Iris pigment epithelial cell (primary cell): ENCODE results near the gene CCK.

Source experiments
- DNase-seq: peaks from one replicate; pipeline ENCODE4 v3.0.0-alpha.2; 2011; ENCODE audit warnings: low read depth

Gene CCK

DNA sequence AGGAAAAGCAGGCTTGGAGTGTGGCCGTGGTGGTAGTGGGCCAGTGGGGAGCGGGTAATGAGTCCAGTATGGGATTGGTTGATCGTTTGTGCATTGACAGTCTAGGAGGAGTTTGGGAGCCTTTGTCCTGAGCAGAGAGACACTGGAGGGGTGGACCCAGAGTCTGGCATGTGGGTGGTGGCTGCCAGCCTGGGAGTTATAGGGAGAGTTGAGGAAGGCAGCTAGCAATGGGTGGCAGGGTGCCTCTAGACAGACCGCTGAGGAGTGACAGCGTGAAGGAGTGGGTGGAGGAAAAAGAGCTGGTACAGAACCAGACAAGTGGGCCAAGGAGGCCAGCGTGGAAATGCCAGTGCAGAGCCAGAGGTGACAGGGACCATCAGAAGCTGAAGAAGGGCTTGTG lies 1.9 kb upstream of the CCK start:
- no peak for DNase-seq

DNA sequence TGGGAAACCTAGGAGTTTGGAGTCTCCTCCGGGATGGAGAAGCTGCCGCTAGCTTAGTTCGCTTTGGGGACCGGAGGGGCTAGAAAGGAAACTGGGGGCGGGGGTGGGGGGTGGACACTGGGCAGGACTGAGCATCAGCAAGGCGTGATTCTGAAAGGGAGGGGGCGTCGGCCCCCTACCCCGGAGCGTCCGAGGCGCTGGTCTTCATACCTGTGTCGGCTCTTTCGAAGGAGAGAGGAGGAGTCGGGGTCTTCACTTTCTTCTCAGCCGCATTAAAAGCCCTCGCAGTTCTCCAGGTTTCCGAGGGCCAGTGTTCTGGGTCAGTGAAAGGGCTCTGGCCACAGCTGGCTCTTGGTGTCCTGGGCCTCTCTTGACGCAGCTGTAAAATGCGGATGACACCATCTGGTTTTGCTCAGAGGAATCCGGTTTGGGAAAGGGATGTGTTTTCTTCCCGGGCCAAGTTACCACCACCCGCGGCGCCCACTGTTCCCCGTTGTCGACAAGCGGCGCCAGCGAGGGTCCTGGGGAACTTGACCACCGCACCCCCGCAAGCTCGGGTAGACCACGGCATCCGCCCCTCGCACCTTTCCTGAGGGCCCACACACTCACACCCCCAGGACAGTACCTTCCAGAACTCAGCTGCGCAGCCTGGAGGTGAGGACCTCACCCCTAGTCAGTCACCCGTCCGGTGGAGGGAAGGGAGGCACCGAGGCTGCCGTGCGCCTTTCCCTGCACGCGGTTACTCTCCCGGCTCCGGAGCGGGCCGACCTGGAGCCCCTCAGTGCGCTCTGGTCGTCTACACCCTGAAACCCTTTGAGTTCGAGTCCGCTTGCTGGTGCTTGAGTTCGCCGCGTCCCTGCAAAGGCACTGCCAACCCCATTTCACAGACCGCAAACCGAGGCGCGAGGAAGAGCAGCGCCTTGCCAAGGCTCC lies 660 bp downstream of the CCK start:
- DNase-seq: no peak

DNA sequence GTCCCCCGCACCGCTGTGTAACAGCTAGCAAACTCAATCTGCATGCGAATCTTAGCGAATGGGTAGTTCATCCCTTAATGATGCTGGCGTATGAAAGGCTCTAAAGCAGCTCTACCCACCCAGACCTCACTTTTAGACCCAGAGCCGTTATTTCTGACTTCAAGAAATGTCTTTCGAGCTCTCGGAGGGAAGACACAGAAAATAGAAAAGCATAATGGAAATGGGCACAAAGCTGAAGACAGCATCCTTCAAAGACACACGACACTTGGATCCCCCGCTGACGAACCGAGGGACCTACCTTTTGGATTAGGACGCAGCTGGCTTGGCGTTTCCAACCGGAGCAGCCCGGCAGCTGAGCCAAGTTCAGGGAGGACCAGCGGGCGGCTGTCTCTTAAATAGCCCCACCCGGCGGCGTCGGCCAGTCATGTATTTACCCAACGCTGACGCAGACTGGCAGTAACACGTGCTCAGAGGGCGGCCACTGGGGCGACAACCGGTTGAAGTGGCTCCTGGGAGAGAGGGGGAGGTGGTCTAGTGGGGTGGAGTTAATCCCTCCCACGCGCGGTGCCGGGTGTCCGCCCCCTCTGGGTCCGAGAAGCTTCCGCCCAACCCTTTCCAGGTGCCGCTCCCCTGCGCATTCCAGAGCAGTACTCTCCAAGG lies 1.5 kb downstream of the CCK start:
- DNase-seq: peak; percentile 16

DNA sequence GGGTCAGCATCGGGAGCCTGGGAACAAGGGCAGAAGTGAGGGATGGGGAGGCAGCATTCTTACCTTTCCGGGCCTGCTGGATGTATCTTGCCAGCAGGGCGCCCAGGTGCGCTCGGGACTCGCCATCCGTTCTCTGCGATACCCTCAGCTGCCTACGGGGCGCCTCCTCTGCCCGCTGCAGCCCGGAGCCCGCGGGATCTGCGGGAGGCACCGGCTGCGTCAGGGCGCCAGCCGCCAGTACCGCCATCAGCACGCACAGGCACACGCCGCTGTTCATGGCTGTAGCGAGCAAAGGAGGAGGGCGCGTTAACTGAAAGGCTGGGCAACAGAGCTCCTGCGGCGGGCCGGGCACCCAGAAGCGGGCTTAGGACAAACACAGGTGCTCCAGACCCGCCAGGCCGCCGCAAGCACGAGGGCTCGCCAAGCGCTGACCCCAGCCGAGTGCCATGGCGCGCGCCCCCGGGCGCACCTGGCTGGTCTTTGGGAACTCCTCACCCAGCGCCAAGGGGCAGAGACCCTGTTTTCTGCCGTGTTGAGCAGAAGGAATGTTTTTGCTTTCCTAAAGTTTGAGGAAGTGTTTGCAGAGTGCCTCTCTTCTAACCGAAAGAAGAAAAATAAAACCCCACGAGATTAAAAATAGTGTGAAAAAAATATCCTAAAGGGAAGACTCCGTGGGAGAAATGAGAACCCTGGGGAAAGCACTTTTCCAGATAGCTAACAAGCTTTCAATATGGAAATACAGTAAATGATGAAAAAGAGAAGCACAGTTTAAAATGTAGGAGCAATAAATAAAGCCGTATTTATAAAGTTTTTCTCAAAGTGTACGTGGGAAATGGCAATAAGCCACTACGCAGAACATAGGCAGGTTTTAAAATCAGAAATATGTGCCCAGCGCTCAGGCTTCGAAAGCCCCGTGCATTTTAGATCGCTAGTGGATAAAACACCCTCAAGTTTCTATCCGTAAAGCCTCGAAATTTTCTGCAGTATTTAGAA lies 2.3 kb downstream of the CCK start:
- no peak for DNase-seq

DNA sequence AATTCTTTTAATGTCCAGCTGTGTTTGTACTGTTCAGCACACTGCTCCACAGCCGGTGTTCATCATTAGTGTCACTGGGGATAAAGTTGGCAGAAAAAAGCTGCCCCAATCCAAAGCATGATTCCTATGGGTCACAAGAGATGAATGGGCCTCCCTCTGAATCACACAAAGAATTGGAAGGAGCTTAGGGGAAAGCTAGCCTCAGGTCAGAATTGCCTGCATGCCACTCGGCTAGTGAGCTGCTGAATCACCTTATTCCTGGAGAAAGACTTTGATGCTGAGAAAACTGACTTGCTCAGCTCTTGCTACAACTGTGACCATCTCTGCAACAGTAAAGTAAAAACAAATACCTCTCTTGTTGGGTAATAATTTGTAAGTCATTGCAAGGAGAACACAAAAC lies 3.5 kb downstream of the CCK start:
- DNase-seq: peak; percentile 58

DNA sequence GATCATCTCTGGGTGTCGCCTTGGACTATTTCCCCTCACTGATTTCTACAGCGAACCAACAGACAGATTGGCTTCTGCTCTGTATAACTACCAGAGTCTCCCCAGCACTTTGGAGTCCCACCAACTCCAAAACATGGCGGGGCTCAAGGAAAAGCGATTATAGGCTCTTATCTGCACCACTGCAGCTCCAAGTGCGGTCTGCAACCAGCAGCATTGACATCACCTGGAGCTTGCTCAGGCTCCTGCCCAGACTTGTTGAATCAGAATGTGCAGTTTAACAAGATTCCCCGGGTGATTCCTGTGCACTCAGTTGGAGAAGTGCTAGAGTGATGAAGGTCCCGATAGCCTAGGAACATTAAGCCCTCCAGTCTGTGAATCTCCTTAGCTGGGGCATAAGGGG lies 9.0 kb downstream of the CCK start:
- DNase-seq: no peak

DNA sequence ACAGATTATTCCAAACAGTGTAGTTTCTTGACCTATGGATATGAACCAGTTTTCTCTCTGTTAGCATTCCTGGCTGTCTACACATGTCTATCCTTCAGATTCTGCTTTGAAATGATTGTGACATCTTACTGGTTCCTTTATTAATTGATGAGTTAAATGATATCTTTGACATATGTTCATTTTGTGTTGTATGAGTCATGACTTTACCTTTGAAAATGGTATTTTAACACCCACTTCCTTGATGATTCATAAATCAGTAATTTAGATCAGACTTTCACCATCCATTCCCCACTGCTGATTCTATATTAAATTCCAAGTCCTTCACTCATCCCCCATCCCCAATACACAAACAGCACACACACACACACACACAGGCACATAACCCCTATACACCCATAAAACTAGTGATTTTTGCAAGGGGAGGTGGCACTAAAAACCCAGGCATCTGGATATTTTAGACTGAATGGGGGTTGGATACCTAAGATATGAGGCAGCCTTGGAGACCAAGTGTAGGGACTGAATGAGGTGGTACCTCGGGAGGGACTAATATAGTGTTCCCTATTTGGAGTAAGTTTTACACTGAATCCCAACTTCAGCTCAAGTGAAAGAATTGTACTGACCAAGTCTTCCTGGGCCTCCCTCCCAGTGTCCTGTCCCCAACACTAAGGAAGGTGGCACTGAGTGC lies 9.7 kb downstream of the CCK start:
- peak; percentile 71 for DNase-seq

DNA sequence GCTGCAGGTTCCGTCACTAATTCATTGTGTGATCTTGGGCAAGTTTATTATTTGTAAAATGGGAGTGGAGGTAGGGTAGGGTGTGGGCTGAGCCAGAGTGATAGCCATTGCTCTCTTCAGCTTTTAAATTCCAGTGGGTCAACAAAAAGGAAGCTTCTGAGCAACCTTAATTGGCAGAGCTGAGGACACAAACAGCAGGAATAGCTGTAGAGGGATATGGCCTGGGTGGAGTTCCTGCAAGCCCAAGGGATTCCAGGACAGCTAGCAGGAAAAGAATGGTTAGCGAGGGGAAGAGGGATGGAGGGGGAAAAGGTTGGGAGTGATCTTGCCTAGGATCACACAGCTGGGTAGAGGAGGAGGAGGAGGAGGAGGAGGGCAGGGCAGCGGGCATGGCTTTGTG lies 11.4 kb downstream of the CCK start:
- DNase-seq: no peak

DNA sequence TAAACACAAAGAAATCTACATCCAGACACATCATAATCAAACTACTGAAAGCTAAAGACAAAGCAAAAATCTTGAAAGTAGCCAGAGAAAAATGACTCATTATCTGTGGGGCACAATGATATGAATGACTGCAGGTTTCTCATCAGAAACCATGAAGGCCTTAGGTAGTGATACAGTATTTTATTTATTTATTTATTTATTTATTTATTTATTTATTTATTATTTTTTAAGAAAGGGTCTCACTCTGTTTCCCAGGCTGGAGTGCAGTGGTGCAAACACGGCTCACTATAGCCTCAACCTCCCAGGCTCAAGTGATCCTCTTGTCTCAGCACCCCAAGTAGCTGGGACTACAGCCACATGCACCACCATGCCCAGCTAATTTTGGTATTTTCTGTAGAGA lies 15.2 kb downstream of the CCK start:
- DNase-seq: no peak

DNA sequence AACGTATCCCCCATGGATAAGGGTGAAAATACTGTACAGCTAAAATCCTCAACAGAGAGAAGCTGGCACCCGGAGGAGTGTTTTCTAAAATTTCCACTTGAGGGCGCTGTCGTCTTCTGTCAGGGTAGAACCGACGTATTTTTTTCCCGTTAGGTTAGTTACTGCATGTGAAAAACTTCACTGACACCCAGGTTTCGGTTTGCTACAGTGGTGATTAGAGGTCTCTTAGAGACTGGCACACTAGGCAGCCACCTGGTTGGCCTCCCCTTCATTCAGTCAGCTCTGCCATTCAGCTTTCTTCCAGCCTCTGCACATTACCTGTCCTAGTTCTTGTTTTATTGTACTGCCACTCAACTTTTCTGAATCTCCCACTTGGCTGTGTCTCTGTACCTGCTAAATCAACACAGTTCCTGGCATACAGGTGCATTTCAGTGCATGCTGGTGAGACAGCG lies 18.4 kb downstream of the CCK start:
- peak; percentile 56 for DNase-seq

DNA sequence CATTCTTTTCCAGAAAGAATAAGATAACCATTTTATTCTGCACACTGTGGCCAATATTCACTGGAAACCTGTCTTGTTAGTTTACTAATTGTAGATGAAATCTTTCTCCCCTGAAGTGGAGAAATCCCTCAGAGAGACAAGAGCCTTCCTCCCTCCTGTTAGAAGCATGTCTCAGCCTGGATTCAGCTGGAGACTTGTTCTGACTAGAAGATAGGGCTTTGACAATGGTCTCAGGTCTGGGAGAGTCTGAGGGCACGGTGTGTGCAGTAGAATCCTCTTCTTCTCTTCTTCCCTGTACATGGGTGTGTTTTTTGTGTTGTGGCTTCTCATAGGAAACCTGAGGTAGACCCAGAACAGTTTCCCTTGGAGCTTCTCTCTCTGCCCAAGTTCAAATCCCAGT lies 19.9 kb downstream of the CCK start:
- no peak for DNase-seq

DNA sequence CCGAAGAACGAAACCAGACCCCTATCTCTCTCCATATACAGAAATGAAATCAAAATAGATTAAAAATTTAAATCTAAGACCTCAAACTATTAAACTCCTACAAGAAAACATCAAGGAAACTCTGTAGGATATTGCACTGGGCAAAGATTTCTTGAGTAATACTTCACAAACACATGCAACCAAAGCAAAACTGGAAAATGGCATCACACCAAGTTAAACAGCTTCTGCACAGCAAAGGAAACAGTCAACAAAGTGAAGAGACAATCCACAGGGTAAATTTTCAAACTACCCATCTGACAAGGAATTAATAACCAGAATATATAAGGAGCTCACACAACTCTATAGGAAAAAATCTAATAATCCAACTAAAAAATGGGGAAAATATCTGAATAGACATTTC lies 29.4 kb downstream of the CCK start:
- DNase-seq: no peak

DNA sequence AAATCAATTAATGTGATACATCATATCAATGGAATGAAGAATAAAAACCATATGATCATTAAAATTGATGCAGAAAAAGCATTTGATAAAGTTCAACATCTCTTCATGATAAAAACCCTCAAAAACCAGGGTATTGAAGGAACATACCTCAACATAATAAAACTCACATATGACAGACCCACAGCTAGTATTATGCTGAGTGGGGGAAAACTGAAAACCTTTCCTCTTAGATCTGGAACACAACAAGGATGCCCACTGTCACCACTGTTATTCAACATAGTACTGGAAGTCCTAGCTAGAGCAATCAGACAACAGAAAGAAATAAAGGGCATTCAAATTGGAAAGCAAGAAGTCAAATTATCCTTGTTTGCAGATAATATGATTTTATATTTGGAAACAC lies 30.5 kb downstream of the CCK start:
- DNase-seq: no peak

DNA sequence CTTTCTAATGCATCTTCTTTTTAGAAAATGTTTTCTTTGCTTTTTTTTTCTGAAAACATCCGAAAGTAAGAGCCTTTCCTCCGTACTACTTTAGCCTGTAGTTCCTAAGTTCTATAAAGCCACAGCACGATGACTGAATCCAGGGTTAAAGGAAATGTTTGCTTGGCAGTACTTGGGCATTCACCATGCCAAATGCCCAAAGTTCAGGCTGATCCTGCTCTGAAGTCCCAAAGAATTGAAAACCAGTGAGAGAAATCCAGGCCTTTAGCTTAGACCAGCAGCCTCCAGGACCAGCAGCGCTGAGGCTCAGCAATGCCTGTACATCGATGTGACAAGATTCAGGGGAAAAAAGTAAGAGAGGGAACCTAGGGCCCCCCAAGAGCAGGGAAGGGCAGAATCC lies 35.1 kb downstream of the CCK start:
- DNase-seq: no peak

DNA sequence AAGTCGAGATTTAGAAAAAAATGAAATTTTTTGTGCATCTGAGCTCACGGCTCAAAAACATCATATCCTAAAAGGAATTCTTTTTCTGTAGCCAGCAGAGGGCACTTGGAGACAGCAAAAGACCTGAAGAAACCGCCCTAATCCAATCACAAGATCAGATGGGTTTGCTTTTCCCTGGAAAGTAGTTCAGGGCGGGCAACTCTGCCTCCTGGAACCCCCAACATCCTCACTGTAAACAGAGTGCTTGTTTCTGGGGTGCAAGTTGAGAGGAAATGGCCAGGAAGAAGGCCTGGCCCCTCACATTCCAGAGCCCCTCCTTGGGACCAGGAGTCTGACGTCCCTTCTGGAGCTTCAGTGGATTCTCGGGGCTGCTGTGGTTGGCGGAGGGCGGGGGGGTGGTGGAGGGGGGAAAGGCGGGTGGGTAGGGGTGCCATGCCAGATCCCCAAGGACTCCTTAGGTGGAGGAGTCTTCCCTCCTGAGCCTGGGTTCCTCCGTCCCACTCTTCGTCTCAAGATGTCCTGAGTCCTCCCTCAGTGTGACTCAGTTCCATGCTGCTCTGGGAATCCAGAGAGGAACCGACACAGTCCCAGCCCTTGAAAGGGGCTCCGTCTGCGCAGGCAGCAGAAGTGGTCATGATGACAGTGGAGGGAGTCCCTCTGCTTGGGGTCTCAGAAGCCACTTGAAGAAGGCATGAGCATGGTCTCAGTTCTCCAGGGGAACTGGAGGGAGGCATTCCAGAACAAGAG lies 35.9 kb downstream of the CCK start:
- DNase-seq: peak; percentile 55

DNA sequence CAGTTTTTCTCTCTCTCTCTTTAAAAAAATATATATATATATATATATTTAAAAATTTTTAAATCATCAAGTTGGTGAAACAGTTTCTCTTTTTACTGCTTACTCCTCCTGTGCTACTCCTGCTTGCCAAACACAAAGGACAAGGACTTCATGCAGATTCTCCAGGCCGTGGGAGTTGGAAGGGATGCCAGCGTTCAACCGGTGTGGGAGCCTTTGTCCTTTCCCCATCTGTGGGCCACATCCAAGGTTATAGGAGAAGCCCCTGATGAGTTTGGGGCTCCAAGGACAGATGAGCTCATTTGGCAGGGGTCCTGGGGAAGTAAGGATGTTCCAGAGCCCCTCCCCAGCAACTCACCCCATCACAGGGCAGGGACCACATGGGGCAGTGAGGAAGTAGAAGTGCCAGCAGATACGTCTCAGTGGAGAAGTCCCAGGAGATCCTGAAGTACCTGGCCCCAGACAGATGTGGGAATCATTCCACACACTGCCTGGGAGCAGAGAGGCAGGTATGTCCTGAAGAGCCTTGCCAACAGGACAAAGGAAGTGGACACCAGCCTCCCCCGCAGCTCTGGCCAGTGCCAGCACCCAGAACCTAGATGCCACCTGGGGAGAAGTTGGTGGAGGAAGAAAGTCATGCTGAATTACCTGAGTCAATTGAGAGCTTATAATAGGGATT lies 36.6 kb downstream of the CCK start:
- no peak for DNase-seq

DNA sequence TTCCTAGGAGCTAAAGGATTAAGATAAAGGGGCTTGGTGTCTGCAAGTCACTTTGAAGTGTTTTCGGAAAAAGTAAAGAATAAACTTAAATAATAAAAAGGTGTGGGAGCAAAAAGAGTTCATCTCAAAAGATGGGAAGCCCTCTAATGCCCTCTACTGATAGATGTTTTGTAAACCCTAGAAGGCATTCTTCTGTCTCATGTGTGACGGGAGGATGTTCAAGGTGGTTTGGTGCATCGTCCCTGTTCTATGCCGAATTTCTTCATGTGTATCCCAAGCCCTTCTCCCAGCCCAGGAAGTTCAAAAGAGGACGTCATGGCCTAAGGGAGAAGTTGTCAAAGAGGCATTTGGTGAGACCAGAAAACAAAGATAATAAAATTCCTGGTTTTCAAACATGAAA lies 37.2 kb downstream of the CCK start:
- no peak for DNase-seq

DNA sequence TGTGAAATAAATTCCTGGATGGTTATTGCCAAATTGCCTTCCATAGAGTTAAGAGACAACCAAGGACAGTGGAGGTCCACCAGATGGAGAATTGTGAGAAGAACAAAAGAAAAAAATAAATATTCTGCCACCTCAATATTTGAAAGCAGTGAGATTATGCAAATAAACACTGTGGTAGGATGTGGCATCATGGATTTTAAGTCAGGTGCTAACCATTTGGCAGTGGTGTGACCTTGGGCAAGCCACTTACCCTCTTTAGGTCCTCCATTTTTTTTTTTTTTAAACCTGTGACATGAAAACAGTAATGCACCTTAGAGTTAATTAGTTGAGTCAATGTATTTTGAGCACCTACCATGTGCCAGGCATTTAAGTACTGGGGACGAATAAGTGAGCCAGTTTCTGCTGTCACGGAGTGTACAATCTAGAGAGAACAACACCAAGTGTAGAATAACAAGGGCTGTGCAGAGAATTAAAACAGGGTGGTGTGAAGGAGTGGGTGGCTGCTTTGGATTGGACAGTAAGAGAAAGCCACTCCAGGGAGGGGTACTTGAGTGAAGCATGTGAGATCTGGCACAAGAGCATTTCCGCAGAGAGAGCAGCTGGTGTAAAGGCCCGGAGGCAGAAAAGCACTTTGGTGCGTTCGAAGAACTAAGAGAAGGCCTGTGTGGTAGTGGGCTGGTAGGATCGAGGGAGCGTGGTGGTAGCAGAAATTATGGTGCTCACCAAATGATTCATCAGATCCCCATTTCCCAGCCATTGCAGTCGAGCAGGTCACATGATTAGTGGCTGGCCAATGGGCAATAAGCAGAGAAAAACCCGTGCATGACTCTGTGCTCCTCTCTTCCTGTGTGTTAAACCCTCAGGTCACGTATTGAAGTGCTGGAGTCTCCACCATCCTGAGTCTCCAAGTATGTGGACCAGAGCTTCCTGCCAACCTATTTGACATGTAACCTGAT lies 39.2 kb downstream of the CCK start:
- DNase-seq: peak; percentile 41
